Ishikawa (cell line): ENCODE data around the gene UBXN10.

ENCODE experiments used
- EGR1 ChIP-seq: IDR thresholded peaks from 2 replicates; pipeline ENCODE4 v1.6.1; 2012
- EP300 ChIP-seq: IDR thresholded peaks from 2 replicates; pipeline ENCODE4 v1.6.1; 2012; ENCODE audit warnings: borderline replicate concordance

DNA sequence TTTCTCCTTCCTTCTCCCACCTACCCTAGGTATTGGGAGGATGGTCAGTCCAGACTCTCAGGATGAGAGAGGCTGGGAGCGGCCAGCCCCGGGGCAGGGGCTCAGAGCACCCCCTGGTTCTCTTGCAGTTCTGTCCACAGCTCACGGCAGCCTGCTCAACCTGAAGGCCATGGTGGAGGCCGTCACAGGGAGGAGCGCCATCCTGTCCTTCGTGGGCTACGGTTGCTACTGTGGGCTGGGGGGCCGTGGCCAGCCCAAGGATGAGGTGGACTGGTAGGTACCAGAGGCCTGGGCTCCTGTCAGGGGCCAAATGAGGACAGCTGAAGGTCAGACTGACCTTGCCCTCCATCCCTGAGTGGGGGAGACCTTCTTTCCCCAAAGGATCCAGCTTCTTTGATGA lies 42.6 kb upstream of the UBXN10 start:
- TF ChIP-seq EGR1 (no peak), EP300 (no peak)
